Subcutaneous adipose tissue (tissue), 4 donors: ENCODE data around the gene C5orf52. TPM values are rescaled to one million over a fixed set of nuclear protein-coding genes. Genes with fewer than 3 reads are reported as not detected.

Experiments
- total RNA-seq, 4 donors: library from RNA; depleted of rRNA; stranded (reverse); fragments of >200 nt; gene quantifications; one replicate each; pipeline ENCODE4 v1.1.0, GENCODE V29; 2016
- TF ChIP-seq, protein P1 (sequence below): fragments of 450-650 bp; IDR thresholded peaks from one replicate; pipeline ENCODE4 v1.5.1; 2016; ENCODE audit warnings: low read depth, mild to moderate bottlenecking, control low read depth, antibody characterized with exemption, moderate library complexity

Gene C5orf52
- total RNA-seq, 4 donors from 2014 or later, result not detected

DNA sequence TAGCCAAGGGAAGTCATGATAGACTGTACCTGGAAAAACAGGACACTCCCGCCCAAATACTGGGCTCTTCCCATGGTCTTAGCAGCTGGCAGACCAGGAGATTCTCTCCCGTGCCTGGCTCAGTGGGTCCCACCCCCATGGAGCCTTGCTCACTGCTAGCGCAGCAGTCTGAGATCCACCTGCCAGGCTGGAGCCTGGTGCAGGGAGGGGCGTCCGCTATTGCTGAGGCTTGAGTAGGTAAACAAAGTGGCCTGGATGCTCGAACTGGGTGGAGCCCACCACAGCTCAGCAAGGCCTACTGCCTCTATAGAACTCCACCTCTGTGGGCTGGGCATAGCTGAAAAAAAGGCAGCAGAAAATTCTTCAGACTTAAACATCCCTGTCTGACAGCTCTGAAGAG, 49.8 kb downstream of the C5orf52 start:
- TF ChIP-seq, protein P1, sequence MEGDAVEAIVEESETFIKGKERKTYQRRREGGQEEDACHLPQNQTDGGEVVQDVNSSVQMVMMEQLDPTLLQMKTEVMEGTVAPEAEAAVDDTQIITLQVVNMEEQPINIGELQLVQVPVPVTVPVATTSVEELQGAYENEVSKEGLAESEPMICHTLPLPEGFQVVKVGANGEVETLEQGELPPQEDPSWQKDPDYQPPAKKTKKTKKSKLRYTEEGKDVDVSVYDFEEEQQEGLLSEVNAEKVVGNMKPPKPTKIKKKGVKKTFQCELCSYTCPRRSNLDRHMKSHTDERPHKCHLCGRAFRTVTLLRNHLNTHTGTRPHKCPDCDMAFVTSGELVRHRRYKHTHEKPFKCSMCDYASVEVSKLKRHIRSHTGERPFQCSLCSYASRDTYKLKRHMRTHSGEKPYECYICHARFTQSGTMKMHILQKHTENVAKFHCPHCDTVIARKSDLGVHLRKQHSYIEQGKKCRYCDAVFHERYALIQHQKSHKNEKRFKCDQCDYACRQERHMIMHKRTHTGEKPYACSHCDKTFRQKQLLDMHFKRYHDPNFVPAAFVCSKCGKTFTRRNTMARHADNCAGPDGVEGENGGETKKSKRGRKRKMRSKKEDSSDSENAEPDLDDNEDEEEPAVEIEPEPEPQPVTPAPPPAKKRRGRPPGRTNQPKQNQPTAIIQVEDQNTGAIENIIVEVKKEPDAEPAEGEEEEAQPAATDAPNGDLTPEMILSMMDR, result no peak

Other genes starting within 250 kb of the C5orf52 start
- gene NIPAL4, start 211.3 kb upstream of the C5orf52 start, total RNA-seq, result 1 to 10 TPM in 1 of 4 donors, under 1 TPM in 1, not detected in 2; 0.22 to 1.3 TPM
- gene ADAM19, start 95.8 kb upstream of the C5orf52 start, total RNA-seq, result 1 to 10 TPM; 1.4 to 2.9 (median 2.2) TPM
- not detected for gene SOX30, start 19.1 kb upstream of the C5orf52 start, total RNA-seq
- 10 to 100 TPM in 2 of 4 donors, 1 to 10 TPM in 2; 7.0 to 13.2 (median 9.3) TPM for gene THG1L, start 59.9 kb downstream of the C5orf52 start, total RNA-seq
- gene LSM11, start 72.2 kb downstream of the C5orf52 start, total RNA-seq, result 1 to 10 TPM; 2.6 to 4.1 (median 3.9) TPM
- gene CLINT1, start 187.6 kb downstream of the C5orf52 start, total RNA-seq, result 10 to 100 TPM; 66.3 to 94.7 (median 77.9) TPM